ENCODE measurements around the gene SH2D5.
"Not testable (repeated sequence)": the region's sequence is repeated elsewhere in the genome, so short reads cannot be mapped to it uniquely, and the experiment has no call there.

The SH2D5 gene

DNA sequence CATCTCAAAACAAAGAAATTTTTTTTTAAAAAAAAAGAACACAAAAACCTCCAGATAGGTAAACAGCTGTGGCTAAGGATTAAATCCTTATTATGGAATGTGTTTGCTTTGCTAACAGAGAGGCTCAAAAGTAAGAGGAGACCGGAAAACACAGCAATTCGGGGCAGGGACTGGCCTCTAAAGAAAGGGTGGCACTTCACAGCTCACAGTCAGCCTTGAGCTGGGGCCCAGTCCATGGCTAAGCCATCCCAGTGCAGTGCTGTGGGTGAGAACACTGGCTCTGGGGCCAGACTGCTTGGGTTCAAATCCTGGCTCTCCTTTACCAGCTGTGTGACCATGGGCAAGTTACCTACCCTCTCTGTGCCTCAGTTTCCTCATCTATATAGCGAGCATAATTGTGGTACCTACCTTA is 42.9 kb downstream of the SH2D5 start:
- DNase-seq: no peak

DNA sequence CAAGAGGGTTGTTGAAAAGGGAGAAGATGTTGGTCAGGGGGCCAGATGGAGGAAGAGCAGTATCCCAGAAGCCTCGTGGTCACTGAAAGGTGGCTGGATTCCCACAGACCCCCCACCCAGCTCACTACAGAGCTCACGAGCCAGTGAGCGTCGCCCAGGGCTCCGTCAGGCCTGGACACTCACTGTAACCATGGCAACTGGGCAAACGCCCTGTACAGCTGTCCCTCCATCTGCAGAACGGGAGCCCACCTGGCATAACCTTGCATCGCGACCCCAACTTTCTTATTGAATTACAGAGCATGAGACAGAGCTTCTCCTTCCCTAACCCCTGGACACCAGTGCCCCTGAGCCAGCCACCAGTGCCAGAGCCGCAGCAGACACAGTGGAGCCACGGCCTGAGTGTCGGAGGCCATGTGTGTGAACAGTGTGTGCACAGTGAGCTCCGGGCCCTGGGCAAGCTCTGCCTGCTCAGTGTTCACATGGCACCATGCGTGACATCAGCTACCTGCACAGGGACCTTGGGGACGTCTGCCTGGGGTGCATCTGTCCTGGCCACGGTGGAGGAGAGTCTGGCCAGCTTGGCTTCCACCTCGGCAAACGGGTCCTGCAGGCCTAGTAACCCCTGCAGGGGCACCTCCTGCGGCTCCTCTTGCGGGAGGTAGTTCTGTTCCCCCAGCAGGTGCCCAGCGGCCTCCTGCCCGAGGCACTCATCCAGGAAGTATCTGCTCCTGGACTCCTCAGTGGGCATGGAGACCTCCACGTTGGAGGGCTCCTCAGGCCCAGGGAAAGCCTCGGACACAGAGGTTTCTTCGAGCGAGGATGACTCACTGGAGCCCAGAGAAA is 45.4 kb downstream of the SH2D5 start:
- no peak for DNase-seq

DNA sequence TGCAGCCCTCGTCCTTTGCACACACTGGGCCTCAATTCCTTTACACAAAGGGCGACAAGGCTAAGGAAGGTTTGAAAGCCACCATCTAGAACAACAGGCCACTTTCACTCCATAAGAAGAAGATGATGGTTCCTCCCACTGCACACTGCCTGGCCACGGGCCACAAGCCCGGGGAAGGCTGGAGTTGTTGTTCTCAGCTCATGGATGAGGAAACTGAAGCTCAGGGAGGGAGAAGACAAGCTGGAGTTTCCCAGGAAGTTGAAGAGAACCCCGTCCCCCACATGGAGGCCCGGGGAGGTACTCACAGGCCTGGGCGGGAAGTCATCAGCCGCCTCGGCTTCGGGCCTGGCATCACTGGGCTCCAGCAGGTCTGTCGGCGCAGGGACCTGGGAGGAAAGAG is 46.8 kb downstream of the SH2D5 start:
- no peak for DNase-seq

- DNase-seq: no peak
Observed at GRCh38 chr1:20685099-20685662, 47.3 kb downstream of the SH2D5 start.

- no peak for DNase-seq
Observed at GRCh38 chr1:20684651-20685050, 47.9 kb downstream of the SH2D5 start.

GRCh38 chr1:20684050-20684620 is 48.4 kb downstream of the SH2D5 start:
- no peak for DNase-seq

DNA sequence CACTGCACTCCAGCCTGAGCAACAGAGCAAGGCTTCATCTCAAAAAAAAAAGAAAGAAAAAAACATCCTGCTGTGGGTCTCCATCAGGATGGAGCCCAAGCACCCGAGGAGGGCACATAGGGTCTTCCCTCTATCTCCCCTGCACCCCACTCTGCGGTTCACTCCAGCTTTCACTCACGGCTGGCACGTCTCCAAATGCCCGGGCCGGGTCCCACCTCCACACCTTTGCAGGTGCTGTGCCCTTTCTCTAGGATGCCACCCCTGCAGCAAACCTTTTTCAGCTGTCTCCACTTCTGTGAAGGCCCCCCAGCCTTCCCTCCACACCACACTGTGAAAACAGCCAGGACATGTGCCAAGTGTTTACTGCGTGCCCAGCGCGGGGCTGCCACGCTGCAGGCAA is 48.9 kb downstream of the SH2D5 start:
- no peak for DNase-seq

DNA sequence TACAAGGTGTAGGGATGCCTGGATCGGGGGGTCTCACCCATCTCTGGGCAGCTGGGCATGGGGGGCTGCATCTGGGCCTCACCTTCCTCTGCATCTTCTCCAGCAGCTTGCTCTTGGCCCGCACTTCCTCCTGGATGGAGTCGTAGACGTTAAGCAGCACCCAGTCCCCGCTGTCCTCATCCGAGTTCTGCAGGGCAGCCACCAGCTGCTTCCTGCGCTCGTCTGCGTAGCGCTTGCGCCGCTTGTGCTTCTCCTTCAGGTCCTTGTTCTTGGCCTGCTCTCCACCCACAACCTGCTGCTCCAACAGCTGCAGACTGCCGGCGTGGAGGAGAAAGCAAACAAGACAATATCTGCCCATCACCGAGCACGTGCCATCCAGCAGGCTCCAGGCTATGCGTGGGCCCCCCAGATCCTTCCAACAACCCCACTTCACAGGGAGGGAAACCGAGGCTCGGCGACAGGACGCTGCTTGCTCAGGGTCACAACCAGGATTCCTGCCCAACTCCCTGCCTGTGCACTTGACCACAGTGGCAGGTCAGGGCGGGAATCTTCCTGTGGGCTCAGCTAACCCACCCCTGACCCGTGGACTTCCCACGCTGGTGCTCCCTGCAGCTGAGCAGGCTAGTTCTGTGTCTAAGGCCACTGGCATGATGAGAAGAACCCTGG is 49.8 kb downstream of the SH2D5 start:
- no peak for DNase-seq

- DNase-seq: no peak
Observed at GRCh38 chr1:20681999-20682398, 50.5 kb downstream of the SH2D5 start.

DNA sequence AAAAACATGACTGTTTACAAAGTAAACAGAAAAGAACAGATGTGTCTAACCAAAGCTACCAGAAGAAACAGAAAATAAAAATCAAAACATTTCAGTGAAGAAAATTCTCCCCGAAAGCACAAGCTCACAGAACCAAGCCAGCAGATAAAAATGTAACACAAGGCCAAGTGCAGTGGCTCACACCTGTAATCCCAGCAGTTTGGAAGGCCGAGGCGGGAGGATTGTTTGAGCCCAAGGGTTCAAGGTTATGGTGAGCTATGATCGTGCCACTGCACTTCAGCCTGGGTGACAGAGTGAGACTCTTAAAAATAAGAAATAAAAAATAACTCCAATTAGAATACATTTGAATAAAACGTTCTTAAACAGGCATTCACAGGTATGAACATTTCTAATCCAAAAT is 52.2 kb downstream of the SH2D5 start:
- DNase-seq: no peak

- no peak for DNase-seq
Observed at GRCh38 chr1:20678599-20678998, 53.9 kb downstream of the SH2D5 start.

GRCh38 chr1:20673626-20674025 is 58.9 kb downstream of the SH2D5 start:
- not testable (repeated sequence) for DNase-seq

GRCh38 chr1:20672265-20672632 is 60.3 kb downstream of the SH2D5 start:
- no peak for DNase-seq

DNA sequence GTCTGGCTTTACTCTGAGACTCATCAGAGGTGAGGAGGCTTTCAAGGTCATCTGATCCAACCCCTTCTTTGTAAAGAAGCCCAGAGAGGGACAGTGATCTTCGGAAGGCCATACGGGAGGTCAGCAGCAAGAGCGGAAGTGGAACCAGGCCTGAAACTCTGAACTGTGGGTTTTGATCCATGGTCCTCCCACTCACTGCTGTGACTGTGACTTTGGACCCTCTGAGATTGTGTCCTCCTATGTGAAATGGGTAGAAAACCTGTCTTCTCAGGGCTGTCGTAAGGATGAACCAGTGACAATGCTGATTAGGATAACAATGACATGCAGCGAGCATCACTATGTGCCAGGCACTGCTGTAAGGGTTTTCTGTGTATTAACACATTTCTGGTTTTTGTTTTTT is 61.6 kb downstream of the SH2D5 start:
- no peak for DNase-seq

All from central memory CD4-positive, alpha-beta T cell (primary cell).